ENCODE measurements around the gene TTC4.

DNA sequence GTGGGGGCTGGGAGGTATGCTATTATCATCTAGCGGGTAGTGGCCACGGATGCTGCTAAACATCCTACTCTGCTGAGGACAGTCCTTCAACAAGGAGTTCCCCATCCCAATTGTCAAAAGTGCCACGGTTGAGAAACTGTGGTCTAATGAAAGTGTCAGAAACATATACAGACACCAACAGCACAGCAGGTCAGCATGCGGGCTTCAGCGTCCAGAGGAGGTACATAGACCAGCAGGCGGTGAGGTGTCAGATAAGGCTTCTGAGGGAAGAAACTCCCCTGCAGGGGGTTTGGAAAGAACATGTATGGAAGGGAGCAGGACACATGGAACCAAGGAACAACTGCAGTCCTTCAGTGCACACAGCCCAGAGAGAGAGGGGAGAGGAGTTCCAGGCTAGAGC, 4.8 kb upstream of the TTC4 start:
- TF ChIP-seq, protein P1, sequence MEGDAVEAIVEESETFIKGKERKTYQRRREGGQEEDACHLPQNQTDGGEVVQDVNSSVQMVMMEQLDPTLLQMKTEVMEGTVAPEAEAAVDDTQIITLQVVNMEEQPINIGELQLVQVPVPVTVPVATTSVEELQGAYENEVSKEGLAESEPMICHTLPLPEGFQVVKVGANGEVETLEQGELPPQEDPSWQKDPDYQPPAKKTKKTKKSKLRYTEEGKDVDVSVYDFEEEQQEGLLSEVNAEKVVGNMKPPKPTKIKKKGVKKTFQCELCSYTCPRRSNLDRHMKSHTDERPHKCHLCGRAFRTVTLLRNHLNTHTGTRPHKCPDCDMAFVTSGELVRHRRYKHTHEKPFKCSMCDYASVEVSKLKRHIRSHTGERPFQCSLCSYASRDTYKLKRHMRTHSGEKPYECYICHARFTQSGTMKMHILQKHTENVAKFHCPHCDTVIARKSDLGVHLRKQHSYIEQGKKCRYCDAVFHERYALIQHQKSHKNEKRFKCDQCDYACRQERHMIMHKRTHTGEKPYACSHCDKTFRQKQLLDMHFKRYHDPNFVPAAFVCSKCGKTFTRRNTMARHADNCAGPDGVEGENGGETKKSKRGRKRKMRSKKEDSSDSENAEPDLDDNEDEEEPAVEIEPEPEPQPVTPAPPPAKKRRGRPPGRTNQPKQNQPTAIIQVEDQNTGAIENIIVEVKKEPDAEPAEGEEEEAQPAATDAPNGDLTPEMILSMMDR (conservative IDR thresholded peaks at IDR 0.05 in 1 of 2, IDR thresholded peaks at IDR 0.05 in 1 of 2; ENCODE audit: extremely low read depth in 1 of 2, insufficient read depth in 1 of 2, low read depth in 1 of 2, low read length in 2 of 2): no peak
- no peak for TF ChIP-seq EZH2 (IDR thresholded peaks at IDR 0.05; ENCODE audit: borderline replicate concordance, low read length)
